HepG2 (cell line): ENCODE results near the gene PPP2R5E. TPM values are rescaled to one million over a fixed set of nuclear protein-coding genes. Genes with fewer than 3 reads are reported as not detected.

ENCODE experiments used
- ATAC-seq: fragments of 200-7000 bp; cut with Tn5 transposase; 3 replicates; pipeline ENCODE4 v1.9.1; 2020; ENCODE audit warnings: mild to moderate bottlenecking, moderate library complexity
- BruUV-seq: library from RNA; stranded (reverse); fragments of 400-500 nt; replicated peaks from 2 replicates; lab custom pipeline; 2021; lab: Mats Ljungman, UMichigan
- CTCF ChIA-PET: fragments of 300-600 bp; formaldehyde crosslinking; extraction: SDS; loops from one replicate; lab custom pipeline; 2021; ENCODE audit warnings: low total read pairs, inconsistent platforms, low intra/inter-chr PET ratio; lab: Yijun Ruan, JAX
- POLR2A ChIA-PET: fragments of 350-600 bp; sonication (Branson Sonifier 250); formaldehyde crosslinking; loops from one replicate; lab custom pipeline; 2020; ENCODE audit warnings: antibody characterized with exemption, inconsistent platforms; lab: Yijun Ruan, JAX
- DNase-seq: peaks from one replicate; pipeline ENCODE4 v3.0.0-alpha.2; 2015; ENCODE audit warnings: low spot score
- FAIRE-seq: peaks from 3 replicates; lab custom pipeline; 2011; peaks lifted over from hg19 to GRCh38; lab: Jason Lieb, UNC
- H2AFZ ChIP-seq: one replicate; pipeline ENCODE4 v1.6.1; 2011; ENCODE audit warnings: low read length, inconsistent platforms
- H3K27ac ChIP-seq: fragments of 300-600 bp; 3 replicates; pipeline ENCODE4 v1.8.0; 2011; ENCODE audit warnings: mixed run types, mild to moderate bottlenecking, mixed read lengths, low read length, inconsistent platforms; ENCODE audit not compliant: insufficient read depth; ENCODE audit errors: extremely low read length
- H3K27me3 ChIP-seq, 2 experiments: fragments of 200-600 bp in 1 of 2; 2 replicates in 1 of 2; 3 replicates in 1 of 2; pipeline versions ENCODE4 v1.6.0 to v1.8.0; 2011; ENCODE audit warnings: low read length in 2 of 2, mild to moderate bottlenecking in 2 of 2, moderate library complexity in 2 of 2, inconsistent platforms in 1 of 2; ENCODE audit not compliant: insufficient read depth in 2 of 2, control insufficient read depth in 1 of 2
- H3K36me3 ChIP-seq, 2 experiments: fragments of 200-600 bp in 1 of 2; replicated peaks in 1 of 2; 2 replicates in 1 of 2; 3 replicates in 1 of 2; pipeline versions ENCODE4 v1.5.1 to v1.8.0; 2011; ENCODE audit warnings: low read length in 2 of 2, inconsistent platforms in 1 of 2; ENCODE audit not compliant: insufficient read depth in 2 of 2, control insufficient read depth in 1 of 2
- H3K4me1 ChIP-seq: 2 replicates; pipeline ENCODE4 v1.5.1; 2012; ENCODE audit warnings: low read length, inconsistent platforms; ENCODE audit not compliant: insufficient read depth
- H3K4me2 ChIP-seq: 2 replicates; pipeline ENCODE4 v1.6.0; 2011; ENCODE audit warnings: low read depth, low read length, inconsistent platforms
- H3K4me3 ChIP-seq, 3 experiments: fragments of 200-600 bp in 1 of 3; sonication (generic), shearing (Covaris generic) in 1 of 3; replicated peaks in 1 of 3; 2 replicates each; pipeline ENCODE4 v1.5.1; 2011 to 2016; ENCODE audit warnings: low read length in 3 of 3, inconsistent platforms in 2 of 3, low read depth in 2 of 3, mild to moderate bottlenecking in 2 of 3, control low read depth in 1 of 3, mixed read lengths in 1 of 3; ENCODE audit not compliant: insufficient read depth in 1 of 3
- H3K79me2 ChIP-seq: one replicate; pipeline ENCODE4 v1.6.1; 2011; ENCODE audit warnings: low read length, inconsistent platforms; ENCODE audit not compliant: insufficient read depth
- H3K9ac ChIP-seq: 2 replicates; pipeline ENCODE4 v1.6.0; 2011; ENCODE audit warnings: mild to moderate bottlenecking, low read depth, low read length, inconsistent platforms; ENCODE audit not compliant: insufficient read depth
- H3K9me3 ChIP-seq: 2 replicates; pipeline ENCODE4 v1.5.1; 2012; ENCODE audit warnings: mild to moderate bottlenecking, low read length
- H4K20me1 ChIP-seq: 2 replicates; pipeline ENCODE4 v1.6.0; 2011; ENCODE audit warnings: inconsistent platforms, mild to moderate bottlenecking, low read length, moderate library complexity; ENCODE audit not compliant: insufficient read depth
- ATM ChIP-seq: fragments of 450-650 bp; IDR thresholded peaks from 2 replicates; pipeline ENCODE4 v1.7.1; 2017; ENCODE audit warnings: mild to moderate bottlenecking, borderline replicate concordance
- BORCS8-MEF2B ChIP-seq: sonication (generic); formaldehyde crosslinking; IDR thresholded peaks from 2 replicates; pipeline ENCODE4 v1.8.0; 2022; ENCODE audit warnings: mild to moderate bottlenecking, missing genetic modification reagents
- DMAP1 ChIP-seq: IDR thresholded peaks from 2 replicates; pipeline ENCODE4 v1.6.1; 2016
- HNRNPK ChIP-seq: fragments of 200-400 bp; formaldehyde crosslinking; IDR thresholded peaks from 2 replicates; pipeline ENCODE4 v1.6.1; 2018; ENCODE audit warnings: low read length, low read depth, moderate library complexity, mild to moderate bottlenecking; ENCODE audit not compliant: poor library complexity, severe bottlenecking
- KDM3A ChIP-seq: IDR thresholded peaks from 2 replicates; pipeline ENCODE4 v1.6.1; 2018; ENCODE audit warnings: low read depth, missing compliant biosample characterization
- KMT2B ChIP-seq: IDR thresholded peaks from 2 replicates; pipeline ENCODE4 v1.6.1; 2016; ENCODE audit warnings: missing genetic modification reagents, missing compliant biosample characterization
- MAF1 ChIP-seq: sonication (generic); formaldehyde crosslinking; IDR thresholded peaks from 2 replicates; pipeline ENCODE4 v1.5.0; 2020; ENCODE audit warnings: missing genetic modification reagents, borderline replicate concordance
- MEF2D ChIP-seq: sonication (generic); formaldehyde crosslinking; IDR thresholded peaks from 2 replicates; pipeline ENCODE4 v1.5.1; 2020; ENCODE audit warnings: mild to moderate bottlenecking, missing genetic modification reagents
- NFE2 ChIP-seq: sonication (generic); formaldehyde crosslinking; IDR thresholded peaks from 2 replicates; pipeline ENCODE4 v1.4.0; 2020; ENCODE audit warnings: missing genetic modification reagents
- ONECUT2 ChIP-seq: sonication (generic); formaldehyde crosslinking; IDR thresholded peaks from 2 replicates; pipeline ENCODE4 v1.4.0; 2020; ENCODE audit warnings: missing genetic modification reagents
- SP140L ChIP-seq: sonication (generic); formaldehyde crosslinking; IDR thresholded peaks from 2 replicates; pipeline ENCODE4 v1.4.0; 2020; ENCODE audit warnings: missing genetic modification reagents, borderline replicate concordance
- U2AF2 ChIP-seq: fragments of 200-400 bp; formaldehyde crosslinking; IDR thresholded peaks from 2 replicates; pipeline ENCODE4 v1.6.1; 2017; ENCODE audit warnings: low read depth, mild to moderate bottlenecking, low read length
- ZHX1 ChIP-seq: sonication (generic); formaldehyde crosslinking; IDR thresholded peaks from 2 replicates; pipeline ENCODE4 v1.8.1; 2022; ENCODE audit warnings: low read depth, mild to moderate bottlenecking, missing genetic modification reagents
- ZNF451 ChIP-seq: sonication (generic); formaldehyde crosslinking; IDR thresholded peaks from 2 replicates; pipeline ENCODE4 v1.5.0; 2020; ENCODE audit warnings: mild to moderate bottlenecking, missing genetic modification reagents
- ZNF629 ChIP-seq: sonication (generic); formaldehyde crosslinking; conservative IDR thresholded peaks from 2 replicates; pipeline ENCODE4 v1.5.0; 2020; ENCODE audit warnings: missing genetic modification reagents
- ZNF766 ChIP-seq: sonication (generic); formaldehyde crosslinking; IDR thresholded peaks from 2 replicates; pipeline ENCODE4 v1.5.0; 2020; ENCODE audit warnings: missing genetic modification reagents, borderline replicate concordance
- WGBS: methylation state at CpG from one replicate; pipeline ENCODE4 v1.1.6; 2017; ENCODE audit warnings: low lambda C conversion rate; 5-methylcytosine and 5-hydroxymethylcytosine counted together
- in situ Hi-C: cut with HindIII; loops from 2 replicates; pipeline ENCODE4 v1.10.0; 2017; ENCODE audit warnings: low pct_unique_long_range_greater_than_20kb; ENCODE audit not compliant: extremely low pct_ligation_motif_present
- intact Hi-C: fragments of 100-400 bp; cut with micrococcal nuclease; formaldehyde crosslinking; loops from one replicate; pipeline ENCODE4 v1.10.0; 2022; ENCODE audit not compliant: unreplicated experiment
- polyA plus RNA-seq, 8 experiments: library from polyadenylated mRNA; depleted of rRNA in 3 of 8; stranded (reverse) in 7 of 8; unstranded in 1 of 8; fragments of >200 nt; fragmentation: Illumina TruSeq in 4 of 8; extraction: Trizol in 4 of 8; gene quantifications; 2 replicates each; pipeline versions ENCODE4 v1.2.1 to v1.2.3, GENCODE V29; 2011 to 2016; ENCODE audit warnings: low read depth in 4 of 8, missing spikeins in 1 of 8, mixed read lengths in 1 of 8; ENCODE audit not compliant: insufficient read depth in 1 of 8
- total RNA-seq, 5 experiments: library from RNA; depleted of rRNA; stranded (reverse); fragments of >200 nt; fragmentation: Illumina TruSeq; extraction: Trizol; gene quantifications; 2 replicates each; pipeline ENCODE4 v1.2.3, GENCODE V29; 2016; ENCODE audit warnings: low read depth in 1 of 5
- TF ChIP-seq, protein P1 (sequence below): sonication (generic); formaldehyde crosslinking; IDR thresholded peaks from 2 replicates; pipeline ENCODE4 v1.4.0; 2020; ENCODE audit warnings: missing genetic modification reagents
- TF ChIP-seq, protein P2 (sequence below): sonication (generic); formaldehyde crosslinking; IDR thresholded peaks from 2 replicates; pipeline ENCODE4 v1.8.1; 2023; ENCODE audit warnings: missing genetic modification reagents, inconsistent platforms, borderline replicate concordance

PPP2R5E gene
- total and polyA plus RNA-seq, 2 of the 13 experiments (the other 11 are each of a cell fraction or from before 2014, with no cell fraction given), result 8.9 to 11.0 TPM

GRCh38 chr14:63517354-63517753, 25.8 kb downstream of the PPP2R5E start:
- no peak overlapping the region for H3K4me3 ChIP-seq
- ATAC-seq (no peak), FAIRE-seq (no peak), DNase-seq (no peak)
- TF ChIP-seq MEF2D (no peak), ZNF766 (CRISPR knock-in tag) (no peak), ZNF451 (CRISPR knock-in tag) (no peak), HNRNPK (no peak), ONECUT2 (CRISPR knock-in tag) (no peak), BORCS8-MEF2B (CRISPR knock-in tag) (no peak), MAF1 (CRISPR knock-in tag) (no peak), U2AF2 (no peak), KDM3A (CRISPR knock-in tag) (no peak), ZNF629 (CRISPR knock-in tag) (no peak), SP140L (CRISPR knock-in tag) (no peak), ZHX1 (CRISPR knock-in tag) (no peak), DMAP1 (CRISPR knock-in tag) (no peak), KMT2B (CRISPR knock-in tag) (no peak), ATM (no peak), NFE2 (CRISPR knock-in tag) (no peak)
- TF ChIP-seq, protein P1, sequence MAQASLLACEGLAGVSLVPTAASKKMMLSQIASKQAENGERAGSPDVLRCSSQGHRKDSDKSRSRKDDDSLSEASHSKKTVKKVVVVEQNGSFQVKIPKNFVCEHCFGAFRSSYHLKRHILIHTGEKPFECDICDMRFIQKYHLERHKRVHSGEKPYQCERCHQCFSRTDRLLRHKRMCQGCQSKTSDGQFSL (CRISPR knock-in tag), result no peak
- TF ChIP-seq, protein P2, sequence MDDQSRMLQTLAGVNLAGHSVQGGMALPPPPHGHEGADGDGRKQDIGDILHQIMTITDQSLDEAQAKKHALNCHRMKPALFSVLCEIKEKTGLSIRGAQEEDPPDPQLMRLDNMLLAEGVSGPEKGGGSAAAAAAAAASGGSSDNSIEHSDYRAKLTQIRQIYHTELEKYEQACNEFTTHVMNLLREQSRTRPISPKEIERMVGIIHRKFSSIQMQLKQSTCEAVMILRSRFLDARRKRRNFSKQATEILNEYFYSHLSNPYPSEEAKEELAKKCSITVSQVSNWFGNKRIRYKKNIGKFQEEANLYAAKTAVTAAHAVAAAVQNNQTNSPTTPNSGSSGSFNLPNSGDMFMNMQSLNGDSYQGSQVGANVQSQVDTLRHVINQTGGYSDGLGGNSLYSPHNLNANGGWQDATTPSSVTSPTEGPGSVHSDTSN (CRISPR knock-in tag), result no peak
- intact Hi-C loops (no loop called here), in situ Hi-C loops (no loop called here)
- peaks cover 6% of the 10 kb centered on the region; the same call in 1 of the 2 replicates for H4K20me1 ChIP-seq
- BruUV-seq, result no TSS peak
- H3K27ac ChIP-seq, result no peak overlapping the region
- H3K9ac ChIP-seq, result no peak overlapping the region
- H2AFZ ChIP-seq, result no peak overlapping the region
- peaks cover 0 to 1% of the 10 kb centered on the region in 2 experiments; a peak in 2 of 5 replicates for H3K36me3 ChIP-seq
- CTCF ChIA-PET, result no interaction called here
- peaks cover 40% of the 10 kb centered on the region for H3K79me2 ChIP-seq
- no peaks in the 10 kb centered on the region for H3K4me1 ChIP-seq
- H3K9me3 ChIP-seq, result no peaks in the 10 kb centered on the region
- no peak overlapping the region for H3K4me2 ChIP-seq
- POLR2A ChIA-PET, result no interaction called here
- 95% methylated on average over 2 of the region's 2 CpGs for WGBS
- H3K27me3 ChIP-seq, result no peaks in the 10 kb centered on the region
